C1 segment of cervical spinal cord (tissue), 14 donors: ENCODE data around the gene GSK3B.

Source experiments
- DNase-seq, 14 donors: peaks; one replicate each; lab custom pipeline; 2025; lab: John Stamatoyannopoulos, UW

Gene GSK3B

GRCh38 chr3:120095979-120096426 lies 1.8 kb upstream of the GSK3B start:
- peak in 1 of 14 donors; percentile 17 for DNase-seq

- DNase-seq: peak; percentile 19 to 95 (median 84)
These were observed 1.2 kb upstream of the GSK3B start for GRCh38 chr3:120095226-120095978.

DNA sequence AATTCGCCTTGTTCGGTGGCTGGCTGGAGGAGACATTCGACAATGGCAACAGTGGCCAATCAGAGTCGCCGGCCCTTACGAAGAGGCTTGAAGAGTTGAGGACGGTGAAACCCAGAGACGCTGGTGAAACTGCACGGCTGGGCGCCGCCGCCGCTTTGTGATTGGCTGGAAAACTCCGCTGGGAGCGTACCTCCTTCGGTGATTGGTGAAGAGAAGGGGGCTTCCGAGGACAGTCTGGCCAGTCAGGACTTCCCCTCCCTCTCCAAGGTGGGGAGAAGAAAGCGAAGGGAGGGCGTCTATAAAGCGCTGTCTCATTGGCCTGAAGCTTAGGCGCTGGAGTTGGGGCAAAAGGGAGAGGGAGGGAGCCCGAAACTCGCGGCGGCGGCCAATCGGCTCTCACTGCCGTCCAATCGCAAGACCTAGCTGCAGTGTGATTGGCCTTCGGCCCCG lies 554 bp upstream of the GSK3B start:
- peak; percentile 99 to 100 (median 100) for DNase-seq

- DNase-seq: peak in 7 of 14 donors; percentile 1 to 47 (median 6)
These were observed 932 bp downstream of the GSK3B start for GRCh38 chr3:120093119-120093910.

GRCh38 chr3:120092474-120092873 lies 1.8 kb downstream of the GSK3B start:
- DNase-seq: peak in 1 of 14 donors; percentile 13

- no peak for DNase-seq
These were observed 3.8 kb downstream of the GSK3B start for GRCh38 chr3:120090422-120090821.

DNA sequence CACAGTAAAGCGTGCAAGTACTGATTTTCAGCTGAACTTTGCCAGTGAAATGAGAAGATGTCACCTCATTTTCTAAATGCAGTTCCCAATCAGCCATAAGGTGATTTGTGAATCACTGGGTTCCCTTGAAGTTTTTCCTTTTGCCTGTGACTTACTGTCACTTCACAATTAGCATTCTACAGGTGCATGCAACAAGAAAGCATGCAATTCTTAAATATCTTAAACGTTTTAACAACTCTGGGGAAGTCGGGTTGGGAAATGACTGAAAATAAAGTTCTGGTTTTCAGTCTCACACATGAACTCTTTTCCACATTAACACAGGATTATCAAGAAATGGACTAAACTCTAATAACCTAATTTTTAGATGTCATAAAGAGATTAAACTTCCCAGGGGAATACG lies 5.2 kb downstream of the GSK3B start:
- no peak for DNase-seq

- DNase-seq: no peak
These were observed 5.6 kb downstream of the GSK3B start for GRCh38 chr3:120088622-120089021.

- DNase-seq: no peak
These were observed 12.5 kb downstream of the GSK3B start for GRCh38 chr3:120081719-120082118.

DNA sequence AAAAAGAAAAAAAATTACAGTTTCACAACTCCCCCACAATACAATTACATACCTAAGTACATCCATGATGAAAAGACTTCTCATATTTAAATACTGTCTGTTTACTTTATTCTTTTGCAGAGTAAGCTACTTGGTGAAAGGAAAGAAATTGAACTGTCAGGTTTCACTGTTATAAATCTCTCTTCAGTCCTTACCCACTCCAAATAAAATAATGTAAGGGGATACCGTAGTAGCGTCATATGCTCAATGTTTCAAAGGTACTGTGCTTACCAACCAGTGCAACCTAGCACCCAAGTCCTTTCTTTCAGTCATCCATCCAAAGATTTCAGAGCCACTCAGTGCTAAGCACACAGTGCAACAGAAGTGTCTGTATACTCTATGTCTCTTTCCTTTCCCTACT lies 13.4 kb downstream of the GSK3B start:
- DNase-seq: no peak

DNA sequence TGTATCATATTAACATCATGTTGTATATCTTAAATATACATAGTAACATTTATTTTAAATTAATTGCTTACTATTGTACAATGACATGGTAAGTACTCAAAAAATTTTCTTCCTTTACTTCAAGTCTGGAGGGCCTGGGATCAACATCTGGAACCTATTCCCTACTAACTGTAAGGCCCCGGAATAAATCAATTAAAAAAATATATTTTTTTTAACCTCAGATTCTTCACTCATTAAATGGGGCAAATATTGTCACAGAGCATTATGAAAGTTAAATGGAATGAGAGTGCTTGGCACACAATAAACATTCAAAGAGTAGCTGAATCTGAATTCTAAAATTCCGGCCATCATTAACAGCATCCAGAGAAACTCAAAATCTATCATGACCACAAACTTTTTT lies 16.5 kb downstream of the GSK3B start:
- no peak for DNase-seq

GRCh38 chr3:120072867-120073525 lies 21.3 kb downstream of the GSK3B start:
- DNase-seq: no peak

GRCh38 chr3:120071259-120071658 lies 23.0 kb downstream of the GSK3B start:
- no peak for DNase-seq

GRCh38 chr3:120070263-120070981 lies 23.8 kb downstream of the GSK3B start:
- DNase-seq: no peak

GRCh38 chr3:120067083-120067482 lies 27.2 kb downstream of the GSK3B start:
- no peak for DNase-seq

GRCh38 chr3:120066634-120067033 lies 27.6 kb downstream of the GSK3B start:
- no peak for DNase-seq

GRCh38 chr3:120064641-120065040 lies 29.6 kb downstream of the GSK3B start:
- no peak for DNase-seq

DNA sequence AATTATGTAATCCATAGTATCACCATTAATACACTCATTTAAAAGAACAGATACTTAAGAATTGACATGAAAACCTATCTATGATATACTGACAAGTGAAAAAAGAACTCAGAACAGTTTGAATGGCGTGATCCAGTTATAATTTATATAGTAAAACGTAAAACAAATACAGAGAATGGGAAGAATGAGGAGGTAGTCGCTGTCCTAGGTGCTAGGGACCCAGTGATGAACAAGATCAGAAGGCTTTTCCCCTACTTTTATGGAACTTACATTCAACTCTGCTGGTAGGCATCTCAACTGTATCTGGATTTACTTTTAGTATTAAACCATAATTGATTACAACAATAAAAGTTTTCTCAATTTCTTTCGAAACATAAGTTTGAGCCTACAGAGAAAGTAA lies 31.8 kb downstream of the GSK3B start:
- no peak for DNase-seq

GRCh38 chr3:120059081-120059864 lies 35.0 kb downstream of the GSK3B start:
- no peak for DNase-seq

GRCh38 chr3:120057626-120058025 lies 36.6 kb downstream of the GSK3B start:
- no peak for DNase-seq

DNA sequence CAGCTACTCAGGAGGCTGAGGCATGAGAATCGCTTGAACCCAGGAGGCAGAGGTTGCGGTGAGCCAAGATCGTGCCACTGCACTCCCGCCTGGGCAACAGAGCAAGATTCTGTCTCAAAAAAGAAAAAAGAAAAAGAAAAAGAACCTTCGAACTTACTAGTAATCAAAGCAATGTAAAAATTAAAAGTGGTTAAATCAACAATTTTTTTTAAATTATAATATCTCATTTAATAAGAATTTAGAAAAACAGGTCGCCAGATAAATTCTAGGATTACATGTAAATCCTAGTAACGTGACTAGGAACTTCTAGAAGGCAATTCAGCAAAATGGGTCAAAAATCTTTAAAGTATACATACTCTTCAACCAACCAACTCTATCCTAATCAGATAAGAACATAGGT lies 37.2 kb downstream of the GSK3B start:
- DNase-seq: no peak
